B cell (primary cell): Measurements from ENCODE around the gene AADAT. TPM values are rescaled to one million over a fixed set of nuclear protein-coding genes. Genes with fewer than 3 reads are reported as not detected.

Source experiments
- ATAC-seq: fragments of 200-7000 bp; cut with Tn5 transposase; one replicate; pipeline ENCODE4 v1.10.0; 2021; ENCODE audit warnings: low read depth, mild to moderate bottlenecking, moderate number of reproducible peaks, moderate library complexity
- CTCF ChIA-PET: fragments of 350-600 bp; sonication (Branson Sonifier 250); formaldehyde crosslinking; loops from one replicate; lab custom pipeline; 2021; ENCODE audit warnings: antibody characterized with exemption, inconsistent platforms; lab: Charles Lee
- POLR2A ChIA-PET: fragments of 350-600 bp; sonication (Branson Sonifier 250); formaldehyde crosslinking; loops from one replicate; lab custom pipeline; 2021; ENCODE audit warnings: antibody characterized with exemption; lab: Charles Lee
- DNase-seq: peaks from one replicate; pipeline ENCODE4 v3.0.0; 2013
- H2AFZ ChIP-seq: 2 replicates; pipeline ENCODE4 v1.6.1; 2012; ENCODE audit warnings: mild to moderate bottlenecking, low read depth, low read length; ENCODE audit not compliant: insufficient read depth, poor library complexity, severe bottlenecking
- H3K27ac ChIP-seq, 2 donors: 1 replicate in 1 of 2; 2 replicates in 1 of 2; pipeline ENCODE4 v1.5.1; 2012 to 2013; ENCODE audit warnings: low read length in 2 of 2, mild to moderate bottlenecking in 2 of 2, moderate library complexity in 1 of 2
- H3K27me3 ChIP-seq, 4 experiments: fragments of 200-600 bp in 1 of 4; sonication (generic) in 1 of 4; replicated peaks in 1 of 4; 1 replicate in 2 of 4; 2 replicates in 2 of 4; pipeline versions ENCODE4 v1.6.1 to v1.7.0; 2013 to 2016; ENCODE audit warnings: low read length in 3 of 4, mild to moderate bottlenecking in 2 of 4, mixed read lengths in 1 of 4, moderate library complexity in 1 of 4; ENCODE audit not compliant: insufficient read depth in 4 of 4, control insufficient read depth in 3 of 4; ENCODE audit errors: control extremely low read depth in 1 of 4
- H3K36me3 ChIP-seq, 2 experiments: replicated peaks in 1 of 2; 1 replicate in 1 of 2; 2 replicates in 1 of 2; pipeline versions ENCODE4 v1.6.1 to v1.7.1; 2013; ENCODE audit warnings: low read length in 1 of 2; ENCODE audit not compliant: insufficient read depth in 2 of 2, control insufficient read depth in 1 of 2; ENCODE audit errors: control extremely low read depth in 1 of 2, extremely low read depth in 1 of 2
- H3K4me1 ChIP-seq, 2 donors: fragments of 200-600 bp in 1 of 2; sonication (generic) in 1 of 2; 1 replicate in 1 of 2; 2 replicates in 1 of 2; pipeline versions ENCODE4 v1.5.1 to v1.6.1; 2013 to 2017; ENCODE audit warnings: low read length in 2 of 2; ENCODE audit not compliant: control insufficient read depth in 2 of 2, insufficient read depth in 2 of 2
- H3K4me2 ChIP-seq: replicated peaks from 2 replicates; pipeline ENCODE3; 2012; ENCODE audit warnings: mild to moderate bottlenecking, low read depth, low read length; ENCODE audit not compliant: poor library complexity, severe bottlenecking
- H3K4me3 ChIP-seq, 5 experiments: fragments of 200-600 bp in 1 of 5; sonication (generic) in 1 of 5; 1 replicate in 3 of 5; 2 replicates in 2 of 5; pipeline versions ENCODE4 v1.5.1 to v1.7.0; 2011 to 2016; ENCODE audit warnings: low read length in 4 of 5, mild to moderate bottlenecking in 4 of 5, low read depth in 2 of 5, control low read depth in 1 of 5, moderate library complexity in 1 of 5; ENCODE audit not compliant: insufficient read depth in 1 of 5; ENCODE audit errors: control extremely low read depth in 1 of 5, extremely low read depth in 1 of 5
- H3K79me2 ChIP-seq: fragments of 200-600 bp; sonication (generic); one replicate; pipeline ENCODE4 v1.6.0; 2016; ENCODE audit warnings: low read length; ENCODE audit not compliant: control insufficient read depth, insufficient read depth
- H3K9ac ChIP-seq: fragments of 200-600 bp; sonication (generic); 2 replicates; pipeline ENCODE4 v1.6.1; 2017; ENCODE audit warnings: mild to moderate bottlenecking, low read length, moderate library complexity
- H3K9me3 ChIP-seq, 3 donors: one replicate each; pipeline versions ENCODE4 v1.6.1 to v1.7.1; 2013; ENCODE audit warnings: low read length in 2 of 3; ENCODE audit not compliant: control insufficient read depth in 2 of 3, insufficient read depth in 1 of 3; ENCODE audit errors: control extremely low read depth in 1 of 3
- H4K20me1 ChIP-seq: 2 replicates; pipeline ENCODE4 v1.6.0; 2012; ENCODE audit warnings: mild to moderate bottlenecking, low read length; ENCODE audit not compliant: insufficient read depth, control insufficient read depth, poor library complexity, severe bottlenecking
- H3K27ac Mint-ChIP-seq: one replicate; pipeline ENCODE4 v1.8.0; 2021; ENCODE audit warnings: mixed read lengths
- H3K27me3 Mint-ChIP-seq: one replicate; pipeline ENCODE4 v1.8.0; 2021; ENCODE audit warnings: mixed read lengths
- H3K4me1 Mint-ChIP-seq: one replicate; pipeline ENCODE4 v1.8.0; 2021; ENCODE audit warnings: mixed read lengths
- H3K4me3 Mint-ChIP-seq: one replicate; pipeline ENCODE4 v1.8.0; 2021; ENCODE audit warnings: mixed read lengths
- H3K9me3 Mint-ChIP-seq: one replicate; pipeline ENCODE4 v1.8.0; 2022; ENCODE audit warnings: mixed read lengths; ENCODE audit not compliant: insufficient read depth
- EZH2 ChIP-seq: IDR thresholded peaks from 2 replicates; pipeline ENCODE4 v1.6.1; 2012; ENCODE audit warnings: borderline replicate concordance, low read depth, mild to moderate bottlenecking, moderate library complexity, low read length; ENCODE audit not compliant: insufficient read depth, poor library complexity, severe bottlenecking
- WGBS: methylation state at CpG from one replicate; pipeline ENCODE4 v1.1.5; 2013; ENCODE audit warnings: missing lambda C conversion rate; ENCODE audit not compliant: insufficient coverage; 5-methylcytosine and 5-hydroxymethylcytosine counted together
- intact Hi-C: fragments of 100-400 bp; cut with micrococcal nuclease; formaldehyde crosslinking; loops from one replicate; pipeline ENCODE4 v1.10.0; 2022
- polyA plus RNA-seq: library from polyadenylated mRNA; depleted of rRNA; stranded (reverse); fragments of >200 nt; gene quantifications from 2 replicates; pipeline ENCODE4 v1.2.3, GENCODE V29; 2012
- total RNA-seq, 2 donors: library from RNA; stranded (reverse); fragments of 120-200 nt in 1 of 2; gene quantifications; 1 replicate in 1 of 2; 2 replicates in 1 of 2; pipeline versions ENCODE4 v1.2.3 to v1.2.4, GENCODE V29; 2013 to 2022
- TF ChIP-seq, protein P1 (sequence below): fragments of 200-600 bp; IDR thresholded peaks from one replicate; pipeline ENCODE4 v1.8.0; 2022; ENCODE audit warnings: antibody characterized with exemption, mild to moderate bottlenecking

The AADAT gene
- total and polyA plus RNA-seq, 2 donors (not counting 1 experiment from before 2014, with no cell fraction given) = not detected

DNA sequence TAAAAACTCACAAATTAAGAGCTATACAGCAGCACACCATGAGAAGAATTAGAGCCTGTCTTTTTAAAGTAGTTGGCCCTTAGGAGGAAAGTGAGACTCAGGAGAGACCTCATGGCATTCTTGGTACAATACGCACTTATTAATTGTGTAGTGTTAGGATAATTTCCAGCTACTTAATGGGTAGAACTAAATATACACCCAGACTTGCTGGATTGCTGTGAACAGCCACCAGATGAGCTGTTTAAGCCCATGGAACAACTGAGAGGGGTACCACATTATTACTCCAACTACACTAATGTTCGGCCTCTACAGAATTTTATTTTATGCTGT is 77.2 kb downstream of the AADAT start:
- H3K4me3 ChIP-seq = no peak overlapping the region
- peaks cover 10% of the 10 kb centered on the region for H3K4me1 Mint-ChIP-seq
- no peaks in the 10 kb centered on the region for H3K27me3 ChIP-seq
- no CpG with 5 or more reads among the region's 2 CpGs for WGBS
- no peaks in the 10 kb centered on the region for H3K9me3 Mint-ChIP-seq
- no peak overlapping the region for H3K9ac ChIP-seq
- no peak overlapping the region for H2AFZ ChIP-seq
- H3K4me2 ChIP-seq = no peak overlapping the region
- H4K20me1 ChIP-seq = no peaks in the 10 kb centered on the region
- ATAC-seq (no peak), DNase-seq (no peak)
- no peak overlapping the region for H3K27ac Mint-ChIP-seq
- H3K4me3 Mint-ChIP-seq = no peak overlapping the region
- no peaks in the 10 kb centered on the region for H3K79me2 ChIP-seq
- no peaks in the 10 kb centered on the region for H3K36me3 ChIP-seq
- no peaks in the 10 kb centered on the region for H3K9me3 ChIP-seq
- intact Hi-C loops = no loop called here
- H3K4me1 ChIP-seq = peaks cover 5 to 8% of the 10 kb centered on the region in 2 donors
- H3K27me3 Mint-ChIP-seq = peaks cover 13% of the 10 kb centered on the region
- ChIA-PET POLR2A (no interaction called here), CTCF (interaction anchor here (0.6 kb wide), 1 partner anchor 41 kb away, joined by 3 read pairs; no protein-coding TSS in a partner anchor)
- TF ChIP-seq EZH2 = no peak
- TF ChIP-seq, protein P1, sequence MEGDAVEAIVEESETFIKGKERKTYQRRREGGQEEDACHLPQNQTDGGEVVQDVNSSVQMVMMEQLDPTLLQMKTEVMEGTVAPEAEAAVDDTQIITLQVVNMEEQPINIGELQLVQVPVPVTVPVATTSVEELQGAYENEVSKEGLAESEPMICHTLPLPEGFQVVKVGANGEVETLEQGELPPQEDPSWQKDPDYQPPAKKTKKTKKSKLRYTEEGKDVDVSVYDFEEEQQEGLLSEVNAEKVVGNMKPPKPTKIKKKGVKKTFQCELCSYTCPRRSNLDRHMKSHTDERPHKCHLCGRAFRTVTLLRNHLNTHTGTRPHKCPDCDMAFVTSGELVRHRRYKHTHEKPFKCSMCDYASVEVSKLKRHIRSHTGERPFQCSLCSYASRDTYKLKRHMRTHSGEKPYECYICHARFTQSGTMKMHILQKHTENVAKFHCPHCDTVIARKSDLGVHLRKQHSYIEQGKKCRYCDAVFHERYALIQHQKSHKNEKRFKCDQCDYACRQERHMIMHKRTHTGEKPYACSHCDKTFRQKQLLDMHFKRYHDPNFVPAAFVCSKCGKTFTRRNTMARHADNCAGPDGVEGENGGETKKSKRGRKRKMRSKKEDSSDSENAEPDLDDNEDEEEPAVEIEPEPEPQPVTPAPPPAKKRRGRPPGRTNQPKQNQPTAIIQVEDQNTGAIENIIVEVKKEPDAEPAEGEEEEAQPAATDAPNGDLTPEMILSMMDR = no peak
- no peak overlapping the region for H3K27ac ChIP-seq

DNA sequence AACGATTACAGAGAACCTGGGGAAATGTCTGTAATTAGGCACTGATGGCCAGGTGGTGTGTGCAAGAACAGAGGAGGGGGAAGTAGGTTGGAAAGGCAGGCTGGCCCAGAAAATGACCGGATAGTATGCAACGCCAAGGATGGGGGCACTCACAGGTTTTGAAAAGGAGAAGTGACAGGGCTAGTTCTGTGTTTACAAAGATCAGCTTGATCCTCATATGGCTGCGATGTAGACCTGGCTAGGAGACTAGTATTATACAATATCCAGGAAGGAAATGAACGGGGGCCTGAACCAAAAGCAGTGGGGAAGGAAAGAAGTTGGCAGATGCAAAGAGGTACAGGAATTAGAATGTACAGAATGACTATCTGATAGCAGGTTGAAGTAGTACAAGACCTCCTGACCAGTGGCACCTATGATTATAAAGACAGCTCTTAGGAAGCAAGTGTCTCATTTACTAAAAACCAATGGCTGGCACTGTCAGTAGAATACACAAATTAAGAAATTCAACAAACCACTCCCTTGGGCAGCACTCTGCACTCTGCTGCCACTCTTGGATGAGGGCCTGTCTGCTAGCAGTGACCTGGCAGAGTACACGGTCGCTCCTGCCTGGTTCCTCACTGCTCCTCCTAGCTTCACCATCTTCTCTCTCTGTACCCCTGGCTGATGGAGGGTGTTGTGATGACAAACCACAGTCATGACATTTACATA is 77.7 kb downstream of the AADAT start:
- Histone ChIP-seq H3K4me2 (no peak overlapping the region), H3K79me2 (no peaks in the 10 kb centered on the region), H2AFZ (no peak overlapping the region), H3K36me3 (no peaks in the 10 kb centered on the region), H3K4me3 (no peak overlapping the region), H3K9me3 (no peaks in the 10 kb centered on the region), H3K4me1 (peaks cover 5 to 8% of the 10 kb centered on the region in 2 donors), H3K27ac (no peak overlapping the region), H4K20me1 (no peaks in the 10 kb centered on the region), H3K9ac (no peak overlapping the region), H3K27me3 (no peaks in the 10 kb centered on the region)
- no peak overlapping the region for H3K4me3 Mint-ChIP-seq
- H3K9me3 Mint-ChIP-seq = no peaks in the 10 kb centered on the region
- WGBS = 8% methylated on average over 5 of the region's 7 CpGs
- ATAC-seq = no peak
- intact Hi-C loops = no loop called here
- CTCF ChIA-PET = interaction anchor here (0.6 kb wide), 1 partner anchor 42 kb away, joined by 3 read pairs; no protein-coding TSS in a partner anchor
- peaks cover 10% of the 10 kb centered on the region for H3K4me1 Mint-ChIP-seq
- peaks cover 13% of the 10 kb centered on the region for H3K27me3 Mint-ChIP-seq
- DNase-seq = no peak
- POLR2A ChIA-PET = no interaction called here
- no peak overlapping the region for H3K27ac Mint-ChIP-seq
- no peak for TF ChIP-seq EZH2
- TF ChIP-seq, protein P1 = no peak
